NB4 (cell line): Measurements from ENCODE around the gene ADAMTS7.
"Not testable (repeated sequence)": the region's sequence is repeated elsewhere in the genome, so short reads cannot be mapped to it uniquely, and the experiment has no call there.

ENCODE experiments used
- DNase-seq: peaks from one replicate; pipeline ENCODE4 v3.0.0; 2010; ENCODE audit warnings: low read depth
- H3K4me3 ChIP-seq: one replicate; pipeline ENCODE4 v1.5.1; 2011; ENCODE audit warnings: mild to moderate bottlenecking, low read depth, low read length, moderate library complexity
- CTCF ChIP-seq: IDR thresholded peaks from one replicate; pipeline ENCODE4 v1.5.1; 2012; ENCODE audit warnings: low read depth, low read length
- MAX ChIP-seq: IDR thresholded peaks from 2 replicates; pipeline ENCODE4 v1.6.1; 2011; ENCODE audit warnings: low read depth, low read length
- MYC ChIP-seq: IDR thresholded peaks from 2 replicates; pipeline ENCODE4 v1.6.1; 2011; ENCODE audit warnings: low read depth, low read length
- POLR2A ChIP-seq: IDR thresholded peaks from 2 replicates; pipeline ENCODE4 v1.6.1; 2011; ENCODE audit warnings: mild to moderate bottlenecking; ENCODE audit not compliant: insufficient read length; ENCODE audit errors: extremely low read depth

ADAMTS7 gene

GRCh38 chr15:78740904-78741274, 70.4 kb downstream of the ADAMTS7 start:
- no peak for DNase-seq
- TF ChIP-seq CTCF (no peak), MYC (no peak)
- no peak overlapping the region for H3K4me3 ChIP-seq

GRCh38 chr15:78739996-78740903, 71.0 kb downstream of the ADAMTS7 start:
- TF ChIP-seq MYC = peak; percentile 55
- peak; percentile 57; the same call in 1 of the 2 replicates for TF ChIP-seq MAX
- no peak for TF ChIP-seq POLR2A
- TF ChIP-seq CTCF = peak; percentile 79
- DNase-seq = peak; percentile 89
- no peak overlapping the region for H3K4me3 ChIP-seq

GRCh38 chr15:78739206-78739605, 72.1 kb downstream of the ADAMTS7 start:
- no peak overlapping the region for H3K4me3 ChIP-seq
- no peak for TF ChIP-seq MYC
- no peak for DNase-seq

GRCh38 chr15:78737931-78738558, 73.2 kb downstream of the ADAMTS7 start:
- H3K4me3 ChIP-seq = not testable (repeated sequence)
- TF ChIP-seq CTCF = peak; percentile 67
- DNase-seq = peak; percentile 57

- no peak for TF ChIP-seq CTCF
- no peak for DNase-seq
- H3K4me3 ChIP-seq = no peak overlapping the region
Measured at GRCh38 chr15:78737187-78737820, 74.0 kb downstream of the ADAMTS7 start.

GRCh38 chr15:78736286-78736685, 75.0 kb downstream of the ADAMTS7 start:
- DNase-seq, H3K4me3 ChIP-seq: not testable (repeated sequence)

GRCh38 chr15:78734451-78735064, 76.7 kb downstream of the ADAMTS7 start:
- H3K4me3 ChIP-seq = no peak overlapping the region
- no peak for TF ChIP-seq CTCF
- TF ChIP-seq MAX = no peak
- DNase-seq = no peak
